ENCODE results near the gene CXCL3. TPM values are rescaled to one million over a fixed set of nuclear protein-coding genes. Genes with fewer than 3 reads are reported as not detected.

Gene CXCL3
- total and polyA plus RNA-seq, 2 experiments from 2014 or later: 3.6 to 19.5 TPM

DNA sequence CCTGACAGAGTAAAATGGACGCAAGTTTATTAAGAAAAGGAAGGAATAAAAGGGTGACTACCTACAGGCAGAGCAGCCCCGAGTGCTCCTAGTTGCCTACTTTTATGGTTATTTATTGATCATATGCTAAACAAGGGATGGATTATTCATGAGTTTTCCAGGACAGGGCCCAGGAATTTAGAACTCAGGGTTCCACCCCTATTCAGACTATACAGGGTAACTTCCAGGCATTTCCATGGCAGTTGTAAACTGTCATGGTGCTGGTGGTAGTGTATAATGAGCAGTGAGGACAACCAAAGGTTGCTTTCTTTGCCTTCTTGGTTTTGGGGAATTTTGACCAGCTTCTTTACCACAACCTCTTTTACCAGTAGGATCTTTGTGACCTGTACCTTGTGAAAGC, 27.7 kb upstream of the CXCL3 start:
- Histone ChIP-seq H3K9me2 (ENCODE audit: insufficient read depth) (peaks cover 3% of the 10 kb centered on the region; the same call in 1 of the 2 replicates), H3K79me2 (replicated peaks; ENCODE audit: insufficient read depth) (no peaks in the 10 kb centered on the region), H3K27ac (ENCODE audit: low read depth) (no peak overlapping the region), H3K36me3 (ENCODE audit: insufficient read depth) (peaks cover 25% of the 10 kb centered on the region), H3K4me2 (no peak overlapping the region), H4K20me1 (replicated peaks; ENCODE audit: insufficient read depth) (no peaks in the 10 kb centered on the region), H3F3A (replicated peaks; ENCODE audit: low read depth) (no peaks in the 10 kb centered on the region), H2AFZ (no peak overlapping the region), H3K4me3 (no peak overlapping the region), H3K27me3 (ENCODE audit: insufficient read depth) (no peaks in the 10 kb centered on the region), H3K4me1 (ENCODE audit: insufficient read depth) (no peaks in the 10 kb centered on the region)
- H3K27ac Mint-ChIP-seq: peak overlapping the region; percentile 67; the same call in 1 of the 2 replicates
- no peak for ATAC-seq
- peaks cover 2% of the 10 kb centered on the region; the same call in 2 of the 3 replicates for H3K4me1 Mint-ChIP-seq
- peaks cover 19% of the 10 kb centered on the region; the same call in 2 of the 3 replicates for H3K36me3 Mint-ChIP-seq (ENCODE audit: low read depth)
- no peak overlapping the region for H3K4me3 Mint-ChIP-seq
- no peaks in the 10 kb centered on the region for H3K27me3 Mint-ChIP-seq (ENCODE audit: insufficient read depth, low read depth, poor library complexity)
- no peak for DNase-seq (ENCODE audit: low spot score)
- TF ChIP-seq ZNF331 (CRISPR knock-in tag; IDR thresholded peaks at IDR 0.05; ENCODE audit: low read depth): no peak
- no peak for TF ChIP-seq POLR2AphosphoS5 (IDR thresholded peaks at IDR 0.05; ENCODE audit: low read depth)
- peaks cover 28% of the 10 kb centered on the region for H3K9me3 Mint-ChIP-seq

DNA sequence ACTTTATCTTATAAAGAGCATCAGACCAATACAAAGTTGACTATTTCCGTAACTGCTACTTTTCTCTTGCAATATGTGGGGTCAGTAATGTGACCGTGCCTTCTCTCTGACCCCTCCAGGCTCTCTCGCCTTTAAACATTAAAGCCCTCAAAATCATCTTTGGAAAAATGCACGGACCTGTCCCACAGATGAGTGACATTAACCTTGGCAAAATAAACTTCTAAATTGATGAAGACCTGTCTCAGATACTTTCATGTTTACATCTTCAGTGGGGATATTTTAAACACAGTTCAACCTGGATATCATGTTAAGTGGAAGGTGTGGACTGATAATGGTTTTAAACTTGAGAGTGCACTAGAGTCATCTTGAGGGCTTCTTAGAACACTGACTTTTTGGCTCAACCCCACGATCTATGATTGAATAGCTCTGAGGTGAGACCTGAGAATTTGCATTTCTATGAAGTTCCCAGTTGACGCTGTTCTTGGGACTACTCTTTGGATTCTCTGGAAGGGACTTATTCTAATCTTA, 26.7 kb upstream of the CXCL3 start:
- Histone ChIP-seq H4K20me1 (replicated peaks; ENCODE audit: insufficient read depth) (no peaks in the 10 kb centered on the region), H3K4me3 (no peak overlapping the region), H3K27me3 (ENCODE audit: insufficient read depth) (no peaks in the 10 kb centered on the region), H3F3A (replicated peaks; ENCODE audit: low read depth) (no peaks in the 10 kb centered on the region), H3K4me2 (no peak overlapping the region), H3K79me2 (replicated peaks; ENCODE audit: insufficient read depth) (no peaks in the 10 kb centered on the region), H3K4me1 (ENCODE audit: insufficient read depth) (no peaks in the 10 kb centered on the region), H3K27ac (ENCODE audit: low read depth) (no peak overlapping the region), H3K9me2 (ENCODE audit: insufficient read depth) (peaks cover 3% of the 10 kb centered on the region; the same call in 1 of the 2 replicates), H3K36me3 (ENCODE audit: insufficient read depth) (peaks cover 21% of the 10 kb centered on the region), H2AFZ (no peak overlapping the region)
- ATAC-seq: no peak
- Mint-ChIP-seq H3K27me3 (ENCODE audit: insufficient read depth, low read depth, poor library complexity) (no peaks in the 10 kb centered on the region), H3K4me3 (no peak overlapping the region), H3K27ac (no peak overlapping the region), H3K9me3 (peaks cover 23% of the 10 kb centered on the region), H3K36me3 (ENCODE audit: low read depth) (peaks cover 14% of the 10 kb centered on the region; the same call in 2 of the 3 replicates), H3K4me1 (peaks cover 2% of the 10 kb centered on the region; the same call in 2 of the 3 replicates)
- no peak for DNase-seq (ENCODE audit: low spot score)
- no peak for TF ChIP-seq ZNF114 (CRISPR knock-in tag; IDR thresholded peaks at IDR 0.05)
- TF ChIP-seq, protein P1, sequence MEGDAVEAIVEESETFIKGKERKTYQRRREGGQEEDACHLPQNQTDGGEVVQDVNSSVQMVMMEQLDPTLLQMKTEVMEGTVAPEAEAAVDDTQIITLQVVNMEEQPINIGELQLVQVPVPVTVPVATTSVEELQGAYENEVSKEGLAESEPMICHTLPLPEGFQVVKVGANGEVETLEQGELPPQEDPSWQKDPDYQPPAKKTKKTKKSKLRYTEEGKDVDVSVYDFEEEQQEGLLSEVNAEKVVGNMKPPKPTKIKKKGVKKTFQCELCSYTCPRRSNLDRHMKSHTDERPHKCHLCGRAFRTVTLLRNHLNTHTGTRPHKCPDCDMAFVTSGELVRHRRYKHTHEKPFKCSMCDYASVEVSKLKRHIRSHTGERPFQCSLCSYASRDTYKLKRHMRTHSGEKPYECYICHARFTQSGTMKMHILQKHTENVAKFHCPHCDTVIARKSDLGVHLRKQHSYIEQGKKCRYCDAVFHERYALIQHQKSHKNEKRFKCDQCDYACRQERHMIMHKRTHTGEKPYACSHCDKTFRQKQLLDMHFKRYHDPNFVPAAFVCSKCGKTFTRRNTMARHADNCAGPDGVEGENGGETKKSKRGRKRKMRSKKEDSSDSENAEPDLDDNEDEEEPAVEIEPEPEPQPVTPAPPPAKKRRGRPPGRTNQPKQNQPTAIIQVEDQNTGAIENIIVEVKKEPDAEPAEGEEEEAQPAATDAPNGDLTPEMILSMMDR (conservative IDR thresholded peaks at IDR 0.05; ENCODE audit: low read depth in 2 of 2): no peak
- no peak for TF ChIP-seq POLR2AphosphoS5 (IDR thresholded peaks at IDR 0.05; ENCODE audit: low read depth)
- TF ChIP-seq JUNB (IDR thresholded peaks at IDR 0.05; ENCODE audit: unreplicated experiment): no peak
- TF ChIP-seq STAT1 (IDR thresholded peaks at IDR 0.05; ENCODE audit: unreplicated experiment): no peak
- no peak for TF ChIP-seq CREB1 (CRISPR knock-in tag; IDR thresholded peaks at IDR 0.05; ENCODE audit: low read depth)
- TF ChIP-seq, protein P2, sequence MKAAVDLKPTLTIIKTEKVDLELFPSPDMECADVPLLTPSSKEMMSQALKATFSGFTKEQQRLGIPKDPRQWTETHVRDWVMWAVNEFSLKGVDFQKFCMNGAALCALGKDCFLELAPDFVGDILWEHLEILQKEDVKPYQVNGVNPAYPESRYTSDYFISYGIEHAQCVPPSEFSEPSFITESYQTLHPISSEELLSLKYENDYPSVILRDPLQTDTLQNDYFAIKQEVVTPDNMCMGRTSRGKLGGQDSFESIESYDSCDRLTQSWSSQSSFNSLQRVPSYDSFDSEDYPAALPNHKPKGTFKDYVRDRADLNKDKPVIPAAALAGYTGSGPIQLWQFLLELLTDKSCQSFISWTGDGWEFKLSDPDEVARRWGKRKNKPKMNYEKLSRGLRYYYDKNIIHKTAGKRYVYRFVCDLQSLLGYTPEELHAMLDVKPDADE (IDR thresholded peaks at IDR 0.05): no peak
- no peak for TF ChIP-seq EZH2phosphoT487 (IDR thresholded peaks at IDR 0.05; ENCODE audit: unreplicated experiment)
- TF ChIP-seq, protein P3, sequence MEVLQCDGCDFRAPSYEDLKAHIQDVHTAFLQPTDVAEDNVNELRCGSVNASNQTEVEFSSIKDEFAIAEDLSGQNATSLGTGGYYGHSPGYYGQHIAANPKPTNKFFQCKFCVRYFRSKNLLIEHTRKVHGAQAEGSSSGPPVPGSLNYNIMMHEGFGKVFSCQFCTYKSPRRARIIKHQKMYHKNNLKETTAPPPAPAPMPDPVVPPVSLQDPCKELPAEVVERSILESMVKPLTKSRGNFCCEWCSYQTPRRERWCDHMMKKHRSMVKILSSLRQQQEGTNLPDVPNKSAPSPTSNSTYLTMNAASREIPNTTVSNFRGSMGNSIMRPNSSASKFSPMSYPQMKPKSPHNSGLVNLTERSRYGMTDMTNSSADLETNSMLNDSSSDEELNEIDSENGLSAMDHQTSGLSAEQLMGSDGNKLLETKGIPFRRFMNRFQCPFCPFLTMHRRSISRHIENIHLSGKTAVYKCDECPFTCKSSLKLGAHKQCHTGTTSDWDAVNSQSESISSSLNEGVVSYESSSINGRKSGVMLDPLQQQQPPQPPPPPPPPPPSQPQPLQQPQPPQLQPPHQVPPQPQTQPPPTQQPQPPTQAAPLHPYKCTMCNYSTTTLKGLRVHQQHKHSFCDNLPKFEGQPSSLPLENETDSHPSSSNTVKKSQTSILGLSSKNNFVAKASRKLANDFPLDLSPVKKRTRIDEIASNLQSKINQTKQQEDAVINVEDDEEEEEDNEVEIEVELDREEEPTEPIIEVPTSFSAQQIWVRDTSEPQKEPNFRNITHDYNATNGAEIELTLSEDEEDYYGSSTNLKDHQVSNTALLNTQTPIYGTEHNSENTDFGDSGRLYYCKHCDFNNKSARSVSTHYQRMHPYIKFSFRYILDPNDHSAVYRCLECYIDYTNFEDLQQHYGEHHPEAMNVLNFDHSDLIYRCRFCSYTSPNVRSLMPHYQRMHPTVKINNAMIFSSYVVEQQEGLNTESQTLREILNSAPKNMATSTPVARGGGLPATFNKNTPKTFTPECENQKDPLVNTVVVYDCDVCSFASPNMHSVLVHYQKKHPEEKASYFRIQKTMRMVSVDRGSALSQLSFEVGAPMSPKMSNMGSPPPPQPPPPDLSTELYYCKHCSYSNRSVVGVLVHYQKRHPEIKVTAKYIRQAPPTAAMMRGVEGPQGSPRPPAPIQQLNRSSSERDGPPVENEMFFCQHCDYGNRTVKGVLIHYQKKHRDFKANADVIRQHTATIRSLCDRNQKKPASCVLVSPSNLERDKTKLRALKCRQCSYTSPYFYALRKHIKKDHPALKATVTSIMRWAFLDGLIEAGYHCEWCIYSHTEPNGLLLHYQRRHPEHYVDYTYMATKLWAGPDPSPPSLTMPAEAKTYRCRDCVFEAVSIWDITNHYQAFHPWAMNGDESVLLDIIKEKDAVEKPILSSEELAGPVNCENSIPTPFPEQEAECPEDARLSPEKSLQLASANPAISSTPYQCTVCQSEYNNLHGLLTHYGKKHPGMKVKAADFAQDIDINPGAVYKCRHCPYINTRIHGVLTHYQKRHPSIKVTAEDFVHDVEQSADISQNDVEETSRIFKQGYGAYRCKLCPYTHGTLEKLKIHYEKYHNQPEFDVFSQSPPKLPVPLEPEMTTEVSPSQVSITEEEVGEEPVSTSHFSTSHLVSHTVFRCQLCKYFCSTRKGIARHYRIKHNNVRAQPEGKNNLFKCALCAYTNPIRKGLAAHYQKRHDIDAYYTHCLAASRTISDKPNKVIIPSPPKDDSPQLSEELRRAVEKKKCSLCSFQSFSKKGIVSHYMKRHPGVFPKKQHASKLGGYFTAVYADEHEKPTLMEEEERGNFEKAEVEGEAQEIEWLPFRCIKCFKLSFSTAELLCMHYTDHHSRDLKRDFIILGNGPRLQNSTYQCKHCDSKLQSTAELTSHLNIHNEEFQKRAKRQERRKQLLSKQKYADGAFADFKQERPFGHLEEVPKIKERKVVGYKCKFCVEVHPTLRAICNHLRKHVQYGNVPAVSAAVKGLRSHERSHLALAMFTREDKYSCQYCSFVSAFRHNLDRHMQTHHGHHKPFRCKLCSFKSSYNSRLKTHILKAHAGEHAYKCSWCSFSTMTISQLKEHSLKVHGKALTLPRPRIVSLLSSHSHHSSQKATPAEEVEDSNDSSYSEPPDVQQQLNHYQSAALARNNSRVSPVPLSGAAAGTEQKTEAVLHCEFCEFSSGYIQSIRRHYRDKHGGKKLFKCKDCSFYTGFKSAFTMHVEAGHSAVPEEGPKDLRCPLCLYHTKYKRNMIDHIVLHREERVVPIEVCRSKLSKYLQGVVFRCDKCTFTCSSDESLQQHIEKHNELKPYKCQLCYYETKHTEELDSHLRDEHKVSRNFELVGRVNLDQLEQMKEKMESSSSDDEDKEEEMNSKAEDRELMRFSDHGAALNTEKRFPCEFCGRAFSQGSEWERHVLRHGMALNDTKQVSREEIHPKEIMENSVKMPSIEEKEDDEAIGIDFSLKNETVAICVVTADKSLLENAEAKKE (CRISPR knock-in tag; IDR thresholded peaks at IDR 0.05): no peak
- TF ChIP-seq NANOG (IDR thresholded peaks at IDR 0.05; ENCODE audit: borderline replicate concordance): no peak
- TF ChIP-seq EZH2 (IDR thresholded peaks at IDR 0.05; ENCODE audit: low read depth, unreplicated experiment): no peak

All from GM23338 (cell line).